Liver (tissue), 9 donors: ENCODE results near the gene SDE2. TPM values are rescaled to one million over a fixed set of nuclear protein-coding genes. Genes with fewer than 3 reads are reported as not detected.
"Not testable (repeated sequence)": the region's sequence is repeated elsewhere in the genome, so short reads cannot be mapped to it uniquely, and the experiment has no call there.

ENCODE experiments used
- DNase-seq: peaks from one replicate; pipeline ENCODE4 v3.0.0-alpha.2; 2017; ENCODE audit warnings: low spot score
- H3K27ac ChIP-seq, 2 donors: one replicate each; pipeline ENCODE4 v1.7.0; 2013; ENCODE audit warnings: inconsistent platforms in 2 of 2, low read length in 2 of 2, control low read depth in 1 of 2, low read depth in 1 of 2, mild to moderate bottlenecking in 1 of 2
- H3K27me3 ChIP-seq, 4 donors: one replicate each; pipeline versions ENCODE4 v1.6.1 to v1.7.0; 2013; ENCODE audit warnings: low read length in 3 of 4, inconsistent platforms in 1 of 4, mild to moderate bottlenecking in 1 of 4, moderate library complexity in 1 of 4; ENCODE audit not compliant: control insufficient read depth in 4 of 4, insufficient read depth in 4 of 4
- H3K36me3 ChIP-seq, 4 donors: one replicate each; pipeline versions ENCODE4 v1.6.1 to v1.7.0; 2013; ENCODE audit warnings: low read length in 3 of 4, mild to moderate bottlenecking in 3 of 4, low read depth in 1 of 4, moderate library complexity in 1 of 4; ENCODE audit not compliant: control insufficient read depth in 4 of 4, insufficient read depth in 3 of 4
- H3K4me1 ChIP-seq, 4 donors: one replicate each; pipeline versions ENCODE4 v1.6.1 to v1.7.0; 2013; ENCODE audit warnings: low read length in 3 of 4, mild to moderate bottlenecking in 3 of 4, moderate library complexity in 1 of 4; ENCODE audit not compliant: control insufficient read depth in 4 of 4, insufficient read depth in 4 of 4
- H3K4me3 ChIP-seq, 3 donors: one replicate each; pipeline versions ENCODE4 v1.6.1 to v1.7.0; 2013; ENCODE audit warnings: low read length in 3 of 3, control low read depth in 1 of 3, low read depth in 1 of 3, mild to moderate bottlenecking in 1 of 3
- H3K9ac ChIP-seq, 2 donors: one replicate each; pipeline ENCODE4 v1.7.0; 2013; ENCODE audit warnings: low read length in 2 of 2, mild to moderate bottlenecking in 2 of 2, moderate library complexity in 2 of 2, control low read depth in 1 of 2, low read depth in 1 of 2
- H3K9me3 ChIP-seq, 4 donors: one replicate each; pipeline versions ENCODE4 v1.6.1 to v1.7.0; 2013; ENCODE audit warnings: low read length in 3 of 4; ENCODE audit not compliant: control insufficient read depth in 4 of 4
- ATF3 ChIP-seq: IDR thresholded peaks from 2 replicates; pipeline ENCODE4 v1.6.1; 2016; ENCODE audit warnings: antibody characterized with exemption
- HNF4A ChIP-seq, 2 donors: conservative IDR thresholded peaks; 2 replicates each; pipeline ENCODE4 v1.6.1; 2016; ENCODE audit warnings: antibody characterized with exemption in 2 of 2, mild to moderate bottlenecking in 2 of 2
- HNF4G ChIP-seq: IDR thresholded peaks from 2 replicates; pipeline ENCODE4 v1.6.1; 2016; ENCODE audit warnings: antibody characterized with exemption
- RAD21 ChIP-seq, 2 donors: IDR thresholded peaks; 2 replicates each; pipeline ENCODE4 v1.6.1; 2016; ENCODE audit warnings: antibody characterized with exemption in 2 of 2, mild to moderate bottlenecking in 2 of 2
- REST ChIP-seq: IDR thresholded peaks from 2 replicates; pipeline ENCODE4 v1.6.1; 2016; ENCODE audit warnings: antibody characterized with exemption, mild to moderate bottlenecking
- SP1 ChIP-seq: IDR thresholded peaks from 2 replicates; pipeline ENCODE4 v1.6.1; 2018; ENCODE audit warnings: antibody characterized with exemption, mild to moderate bottlenecking
- YY1 ChIP-seq: IDR thresholded peaks from 2 replicates; pipeline ENCODE4 v1.6.1; 2016; ENCODE audit warnings: antibody characterized with exemption, mild to moderate bottlenecking
- ZBTB33 ChIP-seq: IDR thresholded peaks from 2 replicates; pipeline ENCODE4 v1.6.1; 2016; ENCODE audit warnings: antibody characterized with exemption
- WGBS: extraction: QIAGEN DNeasy Blood & Tissue Kit; methylation state at CpG from one replicate; pipeline ENCODE4 v1.1.7; 2013; 5-methylcytosine and 5-hydroxymethylcytosine counted together
- polyA plus RNA-seq, 2 donors: library from polyadenylated mRNA; stranded (reverse) in 1 of 2; unstranded in 1 of 2; fragments of 200-250 nt in 1 of 2; fragments of >200 nt in 1 of 2; fragmentation: Nextera tagmentation in 1 of 2; extraction: Ambion mirVana in 1 of 2; gene quantifications; one replicate each; pipeline versions ENCODE4 v1.2.1 to v1.2.3, GENCODE V29; 2013 to 2015
- total RNA-seq, 2 donors: library from RNA; depleted of rRNA; stranded (reverse); fragments of >200 nt; gene quantifications; one replicate each; pipeline ENCODE4 v1.2.3, GENCODE V29; 2014
- donor health status: healthy.
- donor health status: healthy.
- donor health status: healthy.
- donor health status: healthy.
- donor health status: healthy.

Gene SDE2
- total and polyA plus RNA-seq, 4 donors: 4.7 to 53.7 (median 11.0) TPM

GRCh38 chr1:225937048-225937968 lies 61.8 kb downstream of the SDE2 start:
- TF ChIP-seq YY1: no peak
- no peak for TF ChIP-seq SP1
- no peak for TF ChIP-seq HNF4G
- TF ChIP-seq RAD21 (IDR thresholded peaks at IDR 0.05): no peak
- no peak for TF ChIP-seq HNF4A (conservative IDR thresholded peaks at IDR 0.05)
- TF ChIP-seq REST: no peak
- TF ChIP-seq ATF3: no peak
- WGBS: 95% methylated on average over 21 of the region's 21 CpGs
- Histone ChIP-seq H3K9me3 (no peaks in the 10 kb centered on the region), H3K4me1 (peaks cover 0 to 2% (median 0%) of the 10 kb centered on the region in 4 donors), H3K36me3 (no peaks in the 10 kb centered on the region), H3K27ac (no peak overlapping the region), H3K9ac (no peak overlapping the region), H3K4me3 (no peak overlapping the region), H3K27me3 (no peaks in the 10 kb centered on the region)
- no peak for DNase-seq

GRCh38 chr1:225936523-225936922 lies 62.6 kb downstream of the SDE2 start:
- DNase-seq: no peak
- TF ChIP-seq ZBTB33: no peak
- H3K9ac ChIP-seq: no peak overlapping the region
- no peak overlapping the region for H3K27ac ChIP-seq
- no peaks in the 10 kb centered on the region for H3K36me3 ChIP-seq
- 84% methylated on average over 3 of the region's 3 CpGs for WGBS
- peaks cover 0 to 2% (median 0%) of the 10 kb centered on the region in 4 donors for H3K4me1 ChIP-seq
- H3K4me3 ChIP-seq: no peak overlapping the region
- H3K9me3 ChIP-seq: no peaks in the 10 kb centered on the region
- H3K27me3 ChIP-seq: no peaks in the 10 kb centered on the region

GRCh38 chr1:225936086-225936485 lies 63.1 kb downstream of the SDE2 start:
- H3K36me3 ChIP-seq, H3K4me3 ChIP-seq, H3K4me1 ChIP-seq, H3K9ac ChIP-seq, DNase-seq, H3K27me3 ChIP-seq, H3K27ac ChIP-seq, H3K9me3 ChIP-seq: not testable (repeated sequence)
- 91% methylated on average over 8 of the region's 8 CpGs for WGBS
